Transverse colon (tissue), 4 donors: Measurements from ENCODE around the gene OVOL1. TPM values are rescaled to one million over a fixed set of nuclear protein-coding genes. Genes with fewer than 3 reads are reported as not detected.

Source experiments
- DNase-seq: peaks from one replicate; pipeline ENCODE4 v3.0.0-alpha.2; 2019
- H3K27ac ChIP-seq, 4 donors: fragments of 200-600 bp; sonication (generic); 2 replicates each; pipeline ENCODE4 v1.5.1; 2016 to 2018; ENCODE audit warnings: inconsistent platforms in 4 of 4
- H3K27me3 ChIP-seq: fragments of 200-600 bp; sonication (generic); 2 replicates; pipeline ENCODE4 v1.5.1; 2017; ENCODE audit warnings: inconsistent platforms
- H3K36me3 ChIP-seq, 4 donors: fragments of 200-600 bp; sonication (generic); 2 replicates each; pipeline ENCODE4 v1.5.1; 2017 to 2019; ENCODE audit warnings: inconsistent platforms in 4 of 4
- H3K4me1 ChIP-seq, 4 donors: fragments of 200-600 bp; sonication (generic); 2 replicates each; pipeline ENCODE4 v1.5.1; 2017 to 2020; ENCODE audit warnings: inconsistent platforms in 4 of 4
- H3K4me3 ChIP-seq, 4 donors: fragments of 200-600 bp; sonication (generic); 1 replicate in 1 of 4; 2 replicates in 3 of 4; pipeline versions ENCODE4 v1.5.1 to v1.6.1; 2017 to 2019; ENCODE audit warnings: inconsistent platforms in 4 of 4
- H3K9me3 ChIP-seq, 2 donors: fragments of 200-600 bp; sonication (generic); 2 replicates each; pipeline ENCODE4 v1.5.1; 2017 to 2019; ENCODE audit warnings: inconsistent platforms in 2 of 2
- EP300 ChIP-seq: sonication (generic); formaldehyde crosslinking; IDR thresholded peaks from one replicate; pipeline ENCODE4 v1.6.1; 2017; ENCODE audit warnings: antibody characterized with exemption, low read depth
- POLR2A ChIP-seq: fragments of 450-650 bp; IDR thresholded peaks from one replicate; pipeline ENCODE4 v1.6.1; 2016; ENCODE audit warnings: antibody characterized with exemption, mild to moderate bottlenecking, moderate library complexity
- POLR2AphosphoS5 ChIP-seq, 3 donors: sonication (generic); formaldehyde crosslinking; IDR thresholded peaks; one replicate each; pipeline ENCODE4 v1.6.1; 2016; ENCODE audit warnings: antibody characterized with exemption in 3 of 3
- WGBS, 2 donors: methylation state at CpG; one replicate each; pipeline ENCODE4 v1.1.5; 2018; ENCODE audit warnings: low coverage in 1 of 2; 5-methylcytosine and 5-hydroxymethylcytosine counted together
- in situ Hi-C, 4 donors: fragments of 200-750 bp; cut with MboI; loops; one replicate each; pipeline versions ENCODE4 v1.15.0 to v1.15.1; 2017; ENCODE audit warnings: low sequenced_read_pairs in 3 of 4, low pct_ligation_motif_present in 1 of 4, low pct_unique_long_range_greater_than_20kb in 1 of 4
- intact Hi-C: fragments of 100-400 bp; cut with DNase I; formaldehyde crosslinking; loops from one replicate; pipeline ENCODE4 v1.15.1; 2023; ENCODE audit warnings: low total_unique reads
- total RNA-seq, 4 donors: library from RNA; depleted of rRNA; stranded (reverse); fragments of >200 nt; gene quantifications; one replicate each; pipeline ENCODE4 v1.1.0, GENCODE V29; 2016
- TF ChIP-seq, protein P1 (sequence below), 5 experiments: fragments of 200-600 bp in 3 of 5; fragments of 450-650 bp in 2 of 5; sonication (generic) in 3 of 5; IDR thresholded peaks; 1 replicate in 2 of 5; 2 replicates in 3 of 5; pipeline ENCODE4 v1.5.1; 2016 to 2017; ENCODE audit warnings: antibody characterized with exemption in 5 of 5, inconsistent platforms in 3 of 5, mild to moderate bottlenecking in 2 of 5, moderate library complexity in 1 of 5

OVOL1 gene
- total RNA-seq, 4 donors from 2014 or later: 19.9 to 44.8 (median 33.8) TPM

GRCh38 chr11:65788821-65789220 lies 2.0 kb downstream of the OVOL1 start:
- intact Hi-C loops (no loop called here), in situ Hi-C loops (no loop called here)
- DNase-seq: no peak
- TF ChIP-seq POLR2A: peak; percentile 21
- TF ChIP-seq, protein P1, sequence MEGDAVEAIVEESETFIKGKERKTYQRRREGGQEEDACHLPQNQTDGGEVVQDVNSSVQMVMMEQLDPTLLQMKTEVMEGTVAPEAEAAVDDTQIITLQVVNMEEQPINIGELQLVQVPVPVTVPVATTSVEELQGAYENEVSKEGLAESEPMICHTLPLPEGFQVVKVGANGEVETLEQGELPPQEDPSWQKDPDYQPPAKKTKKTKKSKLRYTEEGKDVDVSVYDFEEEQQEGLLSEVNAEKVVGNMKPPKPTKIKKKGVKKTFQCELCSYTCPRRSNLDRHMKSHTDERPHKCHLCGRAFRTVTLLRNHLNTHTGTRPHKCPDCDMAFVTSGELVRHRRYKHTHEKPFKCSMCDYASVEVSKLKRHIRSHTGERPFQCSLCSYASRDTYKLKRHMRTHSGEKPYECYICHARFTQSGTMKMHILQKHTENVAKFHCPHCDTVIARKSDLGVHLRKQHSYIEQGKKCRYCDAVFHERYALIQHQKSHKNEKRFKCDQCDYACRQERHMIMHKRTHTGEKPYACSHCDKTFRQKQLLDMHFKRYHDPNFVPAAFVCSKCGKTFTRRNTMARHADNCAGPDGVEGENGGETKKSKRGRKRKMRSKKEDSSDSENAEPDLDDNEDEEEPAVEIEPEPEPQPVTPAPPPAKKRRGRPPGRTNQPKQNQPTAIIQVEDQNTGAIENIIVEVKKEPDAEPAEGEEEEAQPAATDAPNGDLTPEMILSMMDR (IDR thresholded peaks at IDR 0.05): no peak
- TF ChIP-seq EP300: no peak
- Histone ChIP-seq H3K4me3 (peak overlapping the region in 3 of 4 donors; percentile 50 to 70 (median 59)), H3K9me3 (no peaks in the 10 kb centered on the region), H3K27ac (peak overlapping the region; percentile 80 to 93 (median 86)), H3K36me3 (no peaks in the 10 kb centered on the region), H3K27me3 (peaks cover 38% of the 10 kb centered on the region), H3K4me1 (peaks cover 17 to 71% (median 59%) of the 10 kb centered on the region in 4 donors)
- WGBS, 2 donors: 25 to 28% methylated on average over 2 to 6 of the region's 6 CpGs

GRCh38 chr11:65789230-65790103 lies 2.6 kb downstream of the OVOL1 start:
- no peak for TF ChIP-seq EP300
- TF ChIP-seq POLR2A: no peak
- TF ChIP-seq POLR2AphosphoS5 (IDR thresholded peaks at IDR 0.05): no peak
- TF ChIP-seq, protein P1 (IDR thresholded peaks at IDR 0.05): no peak

GRCh38 chr11:65790104-65790901 lies 3.4 kb downstream of the OVOL1 start:
- TF ChIP-seq, protein P1 (IDR thresholded peaks at IDR 0.05): peak in 1 of 5 experiments; percentile 16
- TF ChIP-seq POLR2AphosphoS5 (IDR thresholded peaks at IDR 0.05): no peak
- no peak for DNase-seq
- intact Hi-C loops: no loop called here
- in situ Hi-C loops: no loop called here
- Histone ChIP-seq H3K4me3 (peak overlapping the region in 1 of 4 donors; percentile 12), H3K4me1 (peaks cover 17 to 73% (median 63%) of the 10 kb centered on the region in 4 donors), H3K9me3 (no peaks in the 10 kb centered on the region), H3K27me3 (peaks cover 37% of the 10 kb centered on the region), H3K36me3 (peaks cover 0 to 3% (median 0%) of the 10 kb centered on the region in 4 donors), H3K27ac (peak overlapping the region; percentile 80 to 93 (median 86))
- WGBS, 2 donors: 70% methylated on average over 13 of the region's 13 CpGs; no CpG with 5 or more reads in 1 of the 2 donors

More at GRCh38 chr11:65789230-65790103, 2.6 kb downstream of the OVOL1 start:
- DNase-seq: no peak
- Histone ChIP-seq H3K4me1 (peaks cover 17 to 73% (median 63%) of the 10 kb centered on the region in 4 donors), H3K4me3 (peak overlapping the region in 3 of 4 donors; percentile 50 to 70 (median 59)), H3K27me3 (peaks cover 38% of the 10 kb centered on the region), H3K27ac (peak overlapping the region; percentile 80 to 93 (median 86)), H3K36me3 (no peaks in the 10 kb centered on the region), H3K9me3 (no peaks in the 10 kb centered on the region)
- in situ Hi-C loops: no loop called here
- intact Hi-C loops: no loop called here
- WGBS, 2 donors: 62% methylated on average over 14 of the region's 14 CpGs; no CpG with 5 or more reads in 1 of the 2 donors
